Activated naive CD8-positive, alpha-beta T cell treated with anti-CD3 and anti-CD28 coated beads for 36 hours (primary cell): ENCODE data around the gene ZNF264. TPM values are rescaled to one million over a fixed set of nuclear protein-coding genes. Genes with fewer than 3 reads are reported as not detected.
"Not testable (repeated sequence)": the region's sequence is repeated elsewhere in the genome, so short reads cannot be mapped to it uniquely, and the experiment has no call there.

Experiments
- DNase-seq: peaks from one replicate; pipeline ENCODE4 v3.0.0; 2021
- H3K27ac Mint-ChIP-seq: one replicate; pipeline ENCODE4 v1.8.0; 2022; ENCODE audit warnings: mild to moderate bottlenecking, moderate library complexity, mixed read lengths
- H3K27me3 Mint-ChIP-seq: one replicate; pipeline ENCODE4 v1.8.0; 2022; ENCODE audit warnings: mild to moderate bottlenecking, mixed read lengths
- H3K36me3 Mint-ChIP-seq: one replicate; pipeline ENCODE4 v1.8.0; 2021; ENCODE audit warnings: mild to moderate bottlenecking, mixed read lengths
- H3K4me1 Mint-ChIP-seq: one replicate; pipeline ENCODE4 v1.8.0; 2021; ENCODE audit warnings: mixed read lengths
- H3K4me3 Mint-ChIP-seq: one replicate; pipeline ENCODE4 v1.8.0; 2022; ENCODE audit warnings: mild to moderate bottlenecking, moderate library complexity, mixed read lengths
- H3K9me3 Mint-ChIP-seq: one replicate; pipeline ENCODE4 v1.8.0; 2022; ENCODE audit warnings: mixed read lengths
- total RNA-seq, 2 experiments: library from RNA; stranded (reverse); gene quantifications; one replicate each; pipeline ENCODE4 v1.2.3, GENCODE V29; 2021

ZNF264 gene
- 10 to 100 TPM; 20.0 to 21.7 TPM for total RNA-seq

- peaks cover 26% of the 10 kb centered on the region for H3K4me1 Mint-ChIP-seq
- H3K9me3 Mint-ChIP-seq: peaks cover 35% of the 10 kb centered on the region
- H3K27ac Mint-ChIP-seq: peak within 1 kb of the TSS; percentile 94
- peak; percentile 89 for DNase-seq
- H3K27me3 Mint-ChIP-seq: peaks cover 6% of the 10 kb centered on the region
- peaks cover 75% of the 10 kb centered on the region for H3K36me3 Mint-ChIP-seq
- H3K4me3 Mint-ChIP-seq: peak within 1 kb of the TSS; percentile 90
These were observed at the start of gene ZNF264 for GRCh38 chr19:57191141-57192076. TSS of gene ZNF264 (plus strand) at chr19:57191500. CDS start at chr19:57191914, 414 bp downstream.

- Mint-ChIP-seq H3K27ac (no peak overlapping the region), H3K9me3 (peaks cover 11% of the 10 kb centered on the region), H3K36me3 (no peaks in the 10 kb centered on the region), H3K4me1 (no peaks in the 10 kb centered on the region), H3K4me3 (no peak overlapping the region), H3K27me3 (peaks cover 9% of the 10 kb centered on the region)
- no peak for DNase-seq
These were observed 49.6 kb upstream of the ZNF264 start for GRCh38 chr19:57141699-57142098.

GRCh38 chr19:57152921-57153320, 38.4 kb upstream of the ZNF264 start:
- Mint-ChIP-seq H3K36me3 (no peaks in the 10 kb centered on the region), H3K4me3 (no peak overlapping the region), H3K27me3 (peaks cover 4% of the 10 kb centered on the region), H3K27ac (no peak overlapping the region), H3K9me3 (peaks cover 14% of the 10 kb centered on the region), H3K4me1 (no peaks in the 10 kb centered on the region)
- DNase-seq: no peak

- no peak for DNase-seq
- Mint-ChIP-seq H3K4me3 (no peak overlapping the region), H3K27ac (no peak overlapping the region), H3K36me3 (no peaks in the 10 kb centered on the region), H3K4me1 (no peaks in the 10 kb centered on the region), H3K9me3 (peaks cover 19% of the 10 kb centered on the region), H3K27me3 (peaks cover 13% of the 10 kb centered on the region)
These were observed 29.2 kb upstream of the ZNF264 start for GRCh38 chr19:57161985-57162539.

DNA sequence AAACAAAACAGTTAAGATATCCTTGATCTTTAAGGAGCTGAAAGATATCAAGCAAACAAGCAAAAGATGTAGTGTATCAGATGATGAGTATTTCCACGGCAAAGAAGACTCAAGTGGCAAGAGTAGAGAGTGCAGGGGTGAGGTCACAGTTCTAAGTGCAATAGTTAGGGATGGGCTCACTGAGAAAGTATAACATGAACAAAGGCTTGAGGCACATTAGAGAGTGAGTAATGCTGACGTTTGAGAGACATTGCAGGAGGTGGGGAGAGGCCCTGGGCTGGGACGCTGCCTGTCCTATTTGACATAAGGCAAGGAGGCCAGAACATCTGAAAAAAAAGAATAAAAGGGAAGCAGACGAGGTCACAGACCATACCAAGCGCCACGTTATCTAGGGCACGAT, 25.5 kb upstream of the ZNF264 start:
- no peak overlapping the region for H3K4me3 Mint-ChIP-seq
- DNase-seq: no peak
- peaks cover 8% of the 10 kb centered on the region for H3K27me3 Mint-ChIP-seq
- peaks cover 18% of the 10 kb centered on the region for H3K9me3 Mint-ChIP-seq
- no peak overlapping the region for H3K27ac Mint-ChIP-seq
- no peaks in the 10 kb centered on the region for H3K36me3 Mint-ChIP-seq
- H3K4me1 Mint-ChIP-seq: no peaks in the 10 kb centered on the region

DNA sequence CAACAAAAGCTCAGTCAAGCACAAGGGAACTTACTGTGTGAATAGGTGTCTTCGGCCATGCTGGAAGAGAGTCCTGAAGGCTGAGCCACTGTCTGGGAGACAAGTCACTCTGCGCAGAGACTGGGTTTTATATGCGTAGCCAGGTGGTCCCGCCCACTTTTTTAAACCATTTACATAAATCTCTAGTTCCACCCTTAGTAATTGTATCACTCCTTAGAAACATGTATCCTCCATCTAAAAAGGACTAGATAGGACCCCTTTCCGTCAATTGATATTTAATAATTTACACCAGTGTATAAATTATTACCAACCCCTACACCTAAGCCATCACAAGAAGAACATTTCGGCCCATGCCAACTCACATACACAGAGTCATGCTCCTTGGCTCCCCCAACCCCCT, 23.9 kb upstream of the ZNF264 start, which contains the start of gene DUXA:
Gene DUXA, minus strand, starts transcription at position 101 of the 400 bp plus-strand sequence. Its CDS starts 42 bp downstream, at position 59.
- Mint-ChIP-seq H3K27me3 (peaks cover 8% of the 10 kb centered on the region), H3K27ac (no peak within 1 kb of the TSS), H3K4me1 (peaks cover 5% of the 10 kb centered on the region), H3K36me3 (peaks cover 2% of the 10 kb centered on the region), H3K4me3 (no peak within 1 kb of the TSS), H3K9me3 (peaks cover 20% of the 10 kb centered on the region)
- no peak for DNase-seq

DNA sequence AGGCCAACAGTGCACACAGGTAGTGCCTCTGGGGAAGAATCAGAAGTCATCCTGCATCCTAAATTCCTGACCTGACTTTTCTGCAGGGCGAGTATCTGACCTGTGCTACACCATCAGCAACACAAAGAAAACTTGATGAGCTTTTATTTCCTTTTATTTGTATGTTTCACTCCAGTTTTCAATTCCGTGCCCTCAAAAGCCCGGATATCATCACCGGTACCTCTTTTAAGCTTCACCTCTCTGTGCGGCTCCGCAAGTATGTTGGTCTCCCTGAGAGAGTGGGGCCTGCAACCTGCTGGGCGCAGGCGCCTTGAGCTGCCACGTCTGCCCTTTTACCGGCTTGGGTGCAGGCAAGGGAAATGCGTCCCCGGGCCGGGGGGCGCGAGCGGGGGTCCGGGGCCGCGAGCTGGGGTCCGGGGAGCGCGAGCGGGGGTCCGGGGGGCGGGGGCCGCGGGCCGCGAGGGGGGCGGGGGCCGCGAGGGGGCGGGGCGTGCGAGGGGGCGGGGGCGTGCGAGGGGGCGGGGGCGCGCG, 19.7 kb upstream of the ZNF264 start:
- Mint-ChIP-seq H3K4me1 (peaks cover 6% of the 10 kb centered on the region), H3K4me3 (peak overlapping the region; percentile 75), H3K9me3 (peaks cover 34% of the 10 kb centered on the region), H3K27ac (peak overlapping the region; percentile 45), H3K27me3 (peaks cover 3% of the 10 kb centered on the region), H3K36me3 (peaks cover 26% of the 10 kb centered on the region)
- DNase-seq: peak; percentile 34

DNA sequence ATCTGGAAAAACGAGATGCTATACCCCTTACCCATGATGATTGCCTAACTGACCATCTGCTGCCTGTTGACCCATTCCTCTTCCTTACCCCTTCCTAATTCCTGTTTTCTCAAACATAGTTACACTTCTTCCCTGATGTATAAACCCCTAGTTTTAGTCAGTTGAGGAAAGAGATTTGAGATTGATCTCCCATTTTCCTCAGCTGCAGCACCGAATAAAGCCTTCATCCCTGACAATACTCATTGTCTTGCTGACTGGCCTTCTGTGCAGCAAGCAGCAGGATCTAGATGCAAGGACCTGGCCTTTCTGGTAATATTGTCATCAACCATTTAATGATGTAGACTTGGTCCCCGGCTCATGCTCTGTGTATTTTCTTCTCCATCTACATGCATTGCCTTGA, 999 bp upstream of the ZNF264 start:
- Mint-ChIP-seq H3K4me3 (peak overlapping the region; percentile 90), H3K9me3 (peaks cover 31% of the 10 kb centered on the region), H3K27ac (no peak overlapping the region)

DNA sequence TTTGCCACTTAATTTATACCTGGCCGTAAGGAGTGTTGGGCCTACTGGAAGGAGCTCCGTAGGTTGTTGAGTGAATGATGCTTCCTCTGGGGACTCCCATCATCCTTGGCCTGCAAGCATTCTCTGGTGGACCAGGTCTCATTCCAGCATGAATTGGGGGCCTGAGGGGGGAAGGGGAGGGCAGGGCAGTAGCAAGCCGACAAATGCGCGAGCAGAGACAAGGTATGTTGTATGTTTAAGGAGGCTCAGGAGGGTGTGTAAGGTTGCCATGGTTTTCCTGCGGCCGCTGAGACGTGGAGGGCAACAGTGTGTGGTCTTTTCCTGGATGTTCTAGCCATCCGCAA, 749 bp downstream of the ZNF264 start:
- Mint-ChIP-seq H3K9me3 (peaks cover 35% of the 10 kb centered on the region), H3K4me3 (peak overlapping the region; percentile 90), H3K36me3 (peaks cover 82% of the 10 kb centered on the region), H3K27ac (peak overlapping the region; percentile 81), H3K27me3 (peaks cover 5% of the 10 kb centered on the region), H3K4me1 (peaks cover 26% of the 10 kb centered on the region)
- peak; percentile 4 for DNase-seq

More for the DNA sequence above, 999 bp upstream of the ZNF264 start:
- Mint-ChIP-seq H3K4me1 (peaks cover 26% of the 10 kb centered on the region), H3K27me3 (peaks cover 9% of the 10 kb centered on the region), H3K36me3 (peaks cover 66% of the 10 kb centered on the region)
- DNase-seq: no peak

GRCh38 chr19:57192993-57193392, 1.7 kb downstream of the ZNF264 start:
- Mint-ChIP-seq H3K27ac (peak overlapping the region; percentile 5), H3K9me3 (peaks cover 30% of the 10 kb centered on the region), H3K36me3 (peaks cover 85% of the 10 kb centered on the region), H3K27me3 (no peaks in the 10 kb centered on the region), H3K4me1 (peaks cover 26% of the 10 kb centered on the region), H3K4me3 (peak overlapping the region; percentile 90)
- DNase-seq: no peak

DNA sequence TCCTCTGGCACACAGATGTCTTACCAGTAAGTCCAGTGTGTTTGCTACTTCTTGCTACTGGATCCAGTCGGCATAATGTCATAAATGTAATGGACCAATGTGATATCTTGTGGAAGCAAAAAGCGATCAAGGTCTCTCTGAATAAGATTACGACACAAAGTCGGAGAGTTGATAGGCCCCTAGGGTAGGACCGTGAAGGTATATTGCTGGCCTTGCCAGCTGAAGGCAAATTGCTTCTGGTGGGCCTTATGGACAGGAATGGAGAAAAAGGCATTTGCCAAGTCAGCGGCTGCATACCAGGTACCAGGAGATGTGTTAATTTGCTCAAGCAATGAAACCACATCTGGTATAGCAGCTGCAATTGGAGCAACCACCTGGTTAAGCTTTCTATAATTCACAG, 6.6 kb downstream of the ZNF264 start:
- not testable (repeated sequence) for DNase-seq, H3K27ac Mint-ChIP-seq, H3K4me3 Mint-ChIP-seq, H3K27me3 Mint-ChIP-seq
- Mint-ChIP-seq H3K9me3 (peaks cover 21% of the 10 kb centered on the region), H3K4me1 (peaks cover 18% of the 10 kb centered on the region), H3K36me3 (peaks cover 97% of the 10 kb centered on the region)

GRCh38 chr19:57202160-57202559, 10.9 kb downstream of the ZNF264 start:
- H3K4me3 Mint-ChIP-seq: no peak overlapping the region
- H3K4me1 Mint-ChIP-seq: peaks cover 8% of the 10 kb centered on the region
- DNase-seq: no peak
- H3K27me3 Mint-ChIP-seq: no peaks in the 10 kb centered on the region
- H3K9me3 Mint-ChIP-seq: peaks cover 25% of the 10 kb centered on the region
- peaks cover 94% of the 10 kb centered on the region for H3K36me3 Mint-ChIP-seq
- H3K27ac Mint-ChIP-seq: no peak overlapping the region

DNA sequence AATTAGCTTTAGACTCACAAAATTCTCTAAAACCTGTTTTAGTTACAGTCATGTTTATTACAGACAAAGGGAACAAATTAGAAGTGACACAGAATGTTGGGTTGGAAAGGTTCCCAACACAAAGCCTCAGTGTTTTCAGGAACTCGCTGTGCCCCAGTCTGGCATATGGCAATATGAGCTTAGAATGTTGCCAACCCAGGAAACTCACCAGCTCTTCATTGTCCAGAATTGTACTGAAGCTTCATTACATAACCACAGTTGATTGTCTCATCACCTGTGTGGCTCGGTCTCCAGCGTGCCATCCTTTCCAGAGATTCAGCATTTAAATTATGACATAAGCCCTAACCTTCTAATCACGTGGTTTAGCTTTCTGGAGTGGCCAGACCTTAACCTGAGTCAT, 19.1 kb downstream of the ZNF264 start:
- H3K27me3 Mint-ChIP-seq: no peaks in the 10 kb centered on the region
- H3K27ac Mint-ChIP-seq: no peak overlapping the region
- no peak for DNase-seq
- H3K4me3 Mint-ChIP-seq: no peak overlapping the region
- H3K36me3 Mint-ChIP-seq: peaks cover 89% of the 10 kb centered on the region
- H3K9me3 Mint-ChIP-seq: peaks cover 30% of the 10 kb centered on the region
- H3K4me1 Mint-ChIP-seq: no peaks in the 10 kb centered on the region

DNA sequence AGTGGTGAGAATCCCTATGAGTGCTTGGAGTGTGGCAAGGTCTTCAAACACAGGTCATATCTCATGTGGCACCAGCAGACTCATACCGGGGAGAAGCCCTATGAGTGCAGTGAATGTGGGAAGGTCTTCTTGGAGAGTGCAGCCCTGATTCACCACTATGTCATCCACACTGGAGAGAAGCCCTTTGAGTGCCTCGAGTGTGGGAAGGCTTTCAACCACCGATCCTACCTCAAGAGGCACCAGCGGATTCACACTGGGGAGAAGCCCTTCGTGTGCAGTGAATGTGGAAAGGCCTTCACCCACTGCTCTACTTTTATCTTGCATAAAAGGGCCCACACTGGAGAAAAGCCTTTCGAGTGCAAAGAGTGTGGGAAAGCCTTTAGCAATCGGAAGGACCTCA, 20.8 kb downstream of the ZNF264 start:
- peaks cover 37% of the 10 kb centered on the region for H3K9me3 Mint-ChIP-seq
- H3K27me3 Mint-ChIP-seq: no peaks in the 10 kb centered on the region
- H3K4me3 Mint-ChIP-seq: no peak overlapping the region
- H3K36me3 Mint-ChIP-seq: peaks cover 90% of the 10 kb centered on the region
- no peak for DNase-seq
- no peak overlapping the region for H3K27ac Mint-ChIP-seq
- H3K4me1 Mint-ChIP-seq: no peaks in the 10 kb centered on the region

DNA sequence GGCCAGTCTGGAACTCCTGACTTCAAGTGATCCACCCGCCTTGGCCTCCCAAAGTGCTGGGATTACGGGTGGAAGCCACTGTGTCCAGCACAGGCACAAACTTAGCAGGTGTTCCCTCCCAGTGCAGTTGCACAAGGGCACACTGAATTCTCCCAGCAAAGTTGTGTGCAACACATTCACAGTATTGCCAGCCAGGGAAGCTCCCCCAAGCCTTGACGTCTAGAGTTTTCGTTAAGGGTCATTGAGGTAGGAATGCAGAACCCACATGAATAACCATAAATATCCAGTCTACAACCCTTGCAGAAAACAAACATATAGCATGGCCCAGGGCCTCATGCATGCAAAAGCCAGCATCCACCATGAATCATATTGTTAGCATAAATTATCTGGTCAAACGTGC, 36.2 kb downstream of the ZNF264 start:
- Mint-ChIP-seq H3K9me3 (peaks cover 15% of the 10 kb centered on the region), H3K36me3 (peaks cover 3% of the 10 kb centered on the region), H3K27me3 (no peaks in the 10 kb centered on the region), H3K4me3 (no peak overlapping the region), H3K4me1 (no peaks in the 10 kb centered on the region), H3K27ac (no peak overlapping the region)
- DNase-seq: no peak
